Left forelimb (tissue), 1 donor: ENCODE data around the gene SOSTDC1.
"Not testable (repeated sequence)": the region's sequence is repeated elsewhere in the genome, so short reads cannot be mapped to it uniquely, and the experiment has no call there.

Experiments
- DNase-seq: peaks from one replicate; pipeline ENCODE4 v3.0.0-alpha.2; 2018; ENCODE audit warnings: low spot score

SOSTDC1 gene

GRCh38 chr7:16462431-16462889 is 3.1 kb downstream of the SOSTDC1 start:
- DNase-seq = peak; percentile 66

GRCh38 chr7:16460789-16461493 is 4.6 kb downstream of the SOSTDC1 start:
- DNase-seq = no peak

GRCh38 chr7:16456303-16456702 is 9.2 kb downstream of the SOSTDC1 start:
- not testable (repeated sequence) for DNase-seq

DNA sequence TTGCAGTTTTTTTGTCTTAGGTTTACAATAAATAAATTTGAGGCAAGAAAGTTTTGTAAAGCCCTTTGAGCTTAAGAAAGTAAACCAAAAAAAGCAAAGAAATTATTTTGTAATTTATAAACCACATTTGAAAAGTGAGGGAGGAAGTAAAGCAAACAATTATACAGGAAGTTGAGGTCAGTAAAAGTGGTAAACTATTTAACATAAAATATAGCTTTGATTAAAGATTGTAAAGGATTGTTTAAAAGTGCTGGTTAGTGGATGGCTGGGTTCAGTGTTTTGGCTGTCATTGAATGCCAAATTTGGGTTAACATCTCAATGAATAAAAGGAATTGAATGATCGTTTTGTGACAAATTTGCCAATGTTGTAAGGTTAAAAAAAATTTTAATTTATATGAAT is 9.9 kb downstream of the SOSTDC1 start:
- no peak for DNase-seq

DNA sequence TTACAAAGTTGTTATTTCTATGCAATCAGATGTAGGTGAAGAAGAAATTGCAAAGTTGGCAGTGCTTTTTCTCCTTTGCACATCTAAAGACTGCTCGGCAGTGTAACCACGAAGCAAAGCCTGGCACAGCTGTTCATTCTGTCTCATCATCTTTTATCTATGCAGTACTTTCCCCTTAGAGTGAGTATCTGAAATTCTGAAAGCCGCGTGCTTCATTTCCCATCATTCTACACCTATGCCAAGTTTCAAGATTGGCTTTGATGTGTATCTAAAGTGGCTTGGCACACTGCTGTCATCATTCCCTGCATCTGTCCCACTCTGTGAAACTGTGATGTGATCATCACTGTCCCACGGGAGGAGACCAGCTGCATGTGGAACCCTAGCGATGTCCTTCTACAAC is 15.2 kb downstream of the SOSTDC1 start:
- DNase-seq = no peak

GRCh38 chr7:16447876-16448275 is 17.7 kb downstream of the SOSTDC1 start:
- no peak for DNase-seq

- DNase-seq = no peak
Measured at GRCh38 chr7:16446508-16446907, 19.0 kb downstream of the SOSTDC1 start.

DNA sequence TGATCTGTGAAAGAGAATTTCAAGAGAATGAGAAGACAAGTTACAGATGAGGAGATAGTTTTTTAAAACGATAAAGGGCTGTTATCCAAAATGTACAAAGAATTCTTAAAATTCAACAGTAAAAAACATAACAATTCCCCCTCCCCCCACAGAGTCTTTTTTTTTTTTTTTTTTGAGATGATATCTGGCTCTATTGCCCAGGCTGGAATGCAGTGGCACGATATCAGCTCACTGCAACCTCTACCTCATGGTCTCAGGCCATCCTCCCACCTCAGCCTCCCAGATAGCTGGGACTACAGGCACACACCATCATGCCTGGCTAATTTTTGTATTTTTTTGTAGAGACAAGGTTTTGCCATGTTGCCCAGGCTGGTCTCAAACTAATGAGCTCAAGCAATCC is 21.7 kb downstream of the SOSTDC1 start:
- not testable (repeated sequence) for DNase-seq

DNA sequence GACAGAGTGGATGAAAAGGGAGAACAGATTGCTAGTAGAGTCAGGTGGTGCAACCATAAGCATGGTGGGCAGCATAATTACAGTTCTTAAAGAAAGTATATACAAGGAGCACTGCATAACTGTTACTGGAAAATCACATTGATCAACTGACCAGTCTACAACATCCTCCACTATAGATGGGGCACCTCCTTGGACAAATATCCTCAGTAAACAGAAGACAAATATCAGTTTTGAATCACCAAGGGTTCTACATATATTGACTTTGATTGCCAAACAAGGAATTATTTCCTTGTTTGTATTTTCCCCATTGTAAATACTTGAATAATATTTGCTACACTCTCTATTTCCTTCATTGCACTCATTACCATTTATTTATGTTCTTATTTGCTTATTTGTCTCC is 26.6 kb downstream of the SOSTDC1 start:
- no peak for DNase-seq

- DNase-seq = no peak
Measured at GRCh38 chr7:16436306-16436705, 29.2 kb downstream of the SOSTDC1 start.

GRCh38 chr7:16433568-16434122 is 31.9 kb downstream of the SOSTDC1 start:
- DNase-seq = no peak

- no peak for DNase-seq
Measured at GRCh38 chr7:16432425-16432731, 33.2 kb downstream of the SOSTDC1 start.

- no peak for DNase-seq
Measured at GRCh38 chr7:16431646-16432424, 33.7 kb downstream of the SOSTDC1 start.

DNA sequence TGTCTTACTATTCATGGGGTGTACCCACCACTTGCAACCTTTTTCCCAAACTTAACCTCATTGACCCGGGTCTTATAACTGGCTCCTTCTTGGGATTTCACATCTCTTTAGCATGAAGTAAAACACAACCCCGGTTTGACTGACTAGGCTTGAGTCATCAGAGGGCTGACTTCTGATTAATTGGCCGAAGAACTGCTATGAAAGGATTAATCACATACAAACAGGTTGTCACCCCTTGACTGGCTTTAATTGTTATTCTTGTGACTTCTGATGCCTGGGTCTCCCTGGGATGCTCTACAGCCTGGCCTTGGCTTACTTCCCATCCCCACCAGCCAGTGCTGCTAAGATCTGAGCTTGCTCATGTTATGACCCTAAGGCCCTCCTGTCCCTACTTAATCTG is 35.4 kb downstream of the SOSTDC1 start:
- DNase-seq = no peak

DNA sequence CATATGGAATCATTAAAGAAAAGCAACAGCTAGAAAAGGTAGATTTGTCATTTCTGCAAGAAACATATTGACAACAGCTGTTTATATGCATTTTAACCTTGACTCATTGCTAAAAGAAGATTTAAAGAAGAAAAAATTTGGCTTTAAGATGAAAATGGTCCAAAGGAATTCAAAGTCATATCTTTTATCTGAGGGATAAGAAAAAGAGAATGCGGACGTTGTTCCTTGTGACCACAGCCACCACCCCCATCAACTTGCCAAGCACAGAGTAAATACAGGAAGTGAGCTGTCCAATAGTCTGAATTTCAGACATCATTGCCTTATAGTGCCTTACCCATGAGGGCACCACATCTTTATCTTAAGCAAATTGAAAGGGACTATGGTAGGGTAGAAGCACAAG is 36.9 kb downstream of the SOSTDC1 start:
- DNase-seq = no peak

- DNase-seq = no peak
Measured at GRCh38 chr7:16428182-16428581, 37.4 kb downstream of the SOSTDC1 start.

GRCh38 chr7:16423761-16424160 is 41.8 kb downstream of the SOSTDC1 start:
- no peak for DNase-seq

GRCh38 chr7:16422917-16423316 is 42.6 kb downstream of the SOSTDC1 start:
- DNase-seq = no peak

- no peak for DNase-seq
Measured at GRCh38 chr7:16422103-16422435, 43.5 kb downstream of the SOSTDC1 start.

DNA sequence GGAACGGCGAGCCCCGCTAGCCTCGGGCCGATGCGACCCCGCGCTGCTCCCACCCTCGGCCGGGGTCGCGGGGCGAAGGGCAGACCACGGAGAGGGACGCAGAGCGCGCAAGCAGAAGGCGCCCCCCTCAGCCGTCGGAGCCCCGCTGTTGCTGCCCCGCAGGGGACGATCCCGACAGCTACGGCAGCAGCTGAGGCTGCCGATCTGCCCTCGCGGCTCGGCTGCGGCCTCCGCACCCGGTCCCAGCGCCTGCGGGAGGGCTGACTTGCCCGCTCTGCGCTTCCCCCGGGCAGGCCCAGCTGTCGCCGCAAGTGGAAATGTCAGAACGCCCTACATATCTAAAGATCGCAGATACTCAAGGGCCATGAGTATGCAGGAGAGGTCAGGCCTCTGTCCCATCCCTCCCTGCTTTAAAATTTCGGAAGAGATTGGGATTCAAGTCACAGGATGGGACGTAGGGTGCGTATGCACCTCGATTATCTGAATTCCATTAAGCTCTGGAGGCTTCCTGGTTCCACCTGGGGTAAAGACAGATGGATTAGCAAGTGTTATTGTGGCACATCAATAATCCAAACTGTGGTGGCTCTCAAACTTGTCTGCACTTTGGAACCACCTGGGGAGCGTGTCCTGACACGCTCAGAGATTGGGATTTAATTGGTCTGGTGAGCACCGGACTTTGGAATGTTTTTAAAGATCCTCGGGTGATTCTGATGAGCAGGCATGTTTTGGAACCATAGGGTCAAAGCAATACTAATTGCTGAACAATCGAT is 44.0 kb downstream of the SOSTDC1 start, which contains the start of gene CRPPA:
Gene CRPPA, minus strand, starts transcription at position 206 of the 770 bp plus-strand sequence. CDS start 216 bp downstream, outside the sequence.
- DNase-seq = peak; percentile 83

GRCh38 chr7:16420649-16421332 is 44.7 kb downstream of the SOSTDC1 start:
- peak; percentile 91 for DNase-seq

GRCh38 chr7:16420329-16420648 is 45.2 kb downstream of the SOSTDC1 start:
- DNase-seq = no peak
